SU-DHL-6 (cell line): ENCODE measurements around the gene STIMATE.

Source experiments
- H2AFZ ChIP-seq: fragments of 200-600 bp; sonication (generic); 2 replicates; pipeline ENCODE4 v1.6.1; 2014; ENCODE audit warnings: low read depth, mild to moderate bottlenecking, moderate library complexity, mixed read lengths, antibody characterized with exemption, low read length; ENCODE audit not compliant: severe bottlenecking
- H3F3A ChIP-seq: fragments of 200-600 bp; shearing (Covaris generic); 2 replicates; pipeline ENCODE4 v1.6.0; 2016; ENCODE audit warnings: antibody characterized with exemption, mild to moderate bottlenecking; ENCODE audit not compliant: insufficient read depth
- H3K27ac ChIP-seq: fragments of 200-600 bp; sonication (generic); 2 replicates; pipeline ENCODE4 v1.5.1; 2016; ENCODE audit warnings: low read depth, mild to moderate bottlenecking, low read length, moderate library complexity, mixed read lengths
- H3K27me3 ChIP-seq: fragments of 200-600 bp; sonication (generic), shearing (Covaris generic); 2 replicates; pipeline ENCODE4 v1.6.0; 2014; ENCODE audit warnings: mild to moderate bottlenecking, low read length
- H3K36me3 ChIP-seq: fragments of 200-600 bp; sonication (generic); 2 replicates; pipeline ENCODE4 v1.6.1; 2014; ENCODE audit warnings: mild to moderate bottlenecking, low read length, mixed read lengths
- H3K4me2 ChIP-seq: fragments of 300-600, 200-600 bp; shearing (Covaris generic), sonication (generic); 2 replicates; pipeline ENCODE4 v1.6.0; 2014; ENCODE audit warnings: low read length, low read depth, mild to moderate bottlenecking; ENCODE audit not compliant: poor library complexity, severe bottlenecking
- H3K4me3 ChIP-seq: fragments of 200-600 bp; sonication (generic); 2 replicates; pipeline ENCODE4 v1.5.1; 2014; ENCODE audit warnings: antibody characterized with exemption, low read length, mild to moderate bottlenecking, mixed read lengths; ENCODE audit not compliant: insufficient read depth, poor library complexity, severe bottlenecking
- H3K79me2 ChIP-seq: fragments of 200-600 bp; sonication (generic); 2 replicates; pipeline ENCODE4 v1.6.1; 2014; ENCODE audit warnings: mild to moderate bottlenecking, low read length, moderate library complexity; ENCODE audit not compliant: insufficient read depth
- H3K9ac ChIP-seq: fragments of 200-600 bp; sonication (generic); 2 replicates; pipeline ENCODE4 v1.7.0; 2014; ENCODE audit warnings: mild to moderate bottlenecking, low read length
- H3K9me2 ChIP-seq: fragments of 200-600 bp; sonication (generic); replicated peaks from 2 replicates; pipeline ENCODE4 v1.6.1; 2014; ENCODE audit warnings: low read length; ENCODE audit not compliant: insufficient read depth
- H3K9me3 ChIP-seq: fragments of 200-600 bp; sonication (generic); 2 replicates; pipeline ENCODE4 v1.6.1; 2014; ENCODE audit warnings: low read length, mixed read lengths; ENCODE audit not compliant: insufficient read depth
- H4K20me1 ChIP-seq: fragments of 200-600 bp; sonication (generic); 2 replicates; pipeline ENCODE4 v1.6.1; 2014; ENCODE audit warnings: low read depth, mild to moderate bottlenecking, antibody characterized with exemption, low read length, moderate library complexity, mixed read lengths
- EZH2phosphoT487 ChIP-seq: fragments of 200-600 bp; sonication (generic), shearing (Covaris generic); conservative IDR thresholded peaks from 2 replicates; pipeline ENCODE4 v1.6.1; 2018; ENCODE audit warnings: mild to moderate bottlenecking, antibody characterized with exemption, low read length, moderate library complexity, mixed read lengths
- TF ChIP-seq, protein P1 (sequence below): fragments of 200-600 bp; sonication (generic); IDR thresholded peaks from one replicate; pipeline ENCODE4 v1.5.1; 2017; ENCODE audit warnings: antibody characterized with exemption, mild to moderate bottlenecking, low read length, moderate library complexity; ENCODE audit not compliant: insufficient read depth, poor library complexity, severe bottlenecking

STIMATE gene

DNA sequence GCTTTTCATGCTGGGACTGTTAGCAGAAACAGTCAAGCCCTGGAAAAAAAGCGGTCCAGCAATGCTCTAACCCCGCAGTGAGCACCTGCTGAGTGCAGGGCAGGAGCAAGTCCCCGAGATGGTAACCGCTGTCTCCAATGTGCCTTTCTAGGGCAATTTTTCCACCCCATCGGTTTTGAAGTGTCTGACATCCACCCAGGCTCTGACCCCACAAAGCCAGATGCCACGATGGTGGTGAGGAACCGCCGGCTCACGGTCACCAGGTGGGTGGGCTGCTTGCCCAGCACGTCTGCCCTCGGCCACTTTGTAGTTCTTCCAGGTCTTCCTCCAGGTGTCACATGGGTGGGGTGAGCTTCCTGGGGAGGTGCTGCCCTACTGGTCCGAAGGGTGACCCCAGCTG lies 106.0 kb downstream of the STIMATE start:
- no peaks in the 10 kb centered on the region for H4K20me1 ChIP-seq
- H3K4me3 ChIP-seq, result no peak overlapping the region
- TF ChIP-seq, protein P1, sequence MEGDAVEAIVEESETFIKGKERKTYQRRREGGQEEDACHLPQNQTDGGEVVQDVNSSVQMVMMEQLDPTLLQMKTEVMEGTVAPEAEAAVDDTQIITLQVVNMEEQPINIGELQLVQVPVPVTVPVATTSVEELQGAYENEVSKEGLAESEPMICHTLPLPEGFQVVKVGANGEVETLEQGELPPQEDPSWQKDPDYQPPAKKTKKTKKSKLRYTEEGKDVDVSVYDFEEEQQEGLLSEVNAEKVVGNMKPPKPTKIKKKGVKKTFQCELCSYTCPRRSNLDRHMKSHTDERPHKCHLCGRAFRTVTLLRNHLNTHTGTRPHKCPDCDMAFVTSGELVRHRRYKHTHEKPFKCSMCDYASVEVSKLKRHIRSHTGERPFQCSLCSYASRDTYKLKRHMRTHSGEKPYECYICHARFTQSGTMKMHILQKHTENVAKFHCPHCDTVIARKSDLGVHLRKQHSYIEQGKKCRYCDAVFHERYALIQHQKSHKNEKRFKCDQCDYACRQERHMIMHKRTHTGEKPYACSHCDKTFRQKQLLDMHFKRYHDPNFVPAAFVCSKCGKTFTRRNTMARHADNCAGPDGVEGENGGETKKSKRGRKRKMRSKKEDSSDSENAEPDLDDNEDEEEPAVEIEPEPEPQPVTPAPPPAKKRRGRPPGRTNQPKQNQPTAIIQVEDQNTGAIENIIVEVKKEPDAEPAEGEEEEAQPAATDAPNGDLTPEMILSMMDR, result no peak
- TF ChIP-seq EZH2phosphoT487, result no peak
- H3F3A ChIP-seq, result no peaks in the 10 kb centered on the region
- H2AFZ ChIP-seq, result no peak overlapping the region
- H3K9me3 ChIP-seq, result no peaks in the 10 kb centered on the region
- no peak overlapping the region for H3K4me2 ChIP-seq
- no peaks in the 10 kb centered on the region for H3K79me2 ChIP-seq
- H3K27me3 ChIP-seq, result no peaks in the 10 kb centered on the region
- H3K9me2 ChIP-seq, result no peaks in the 10 kb centered on the region
- no peak overlapping the region for H3K9ac ChIP-seq
- H3K27ac ChIP-seq, result no peak overlapping the region
- no peaks in the 10 kb centered on the region for H3K36me3 ChIP-seq

DNA sequence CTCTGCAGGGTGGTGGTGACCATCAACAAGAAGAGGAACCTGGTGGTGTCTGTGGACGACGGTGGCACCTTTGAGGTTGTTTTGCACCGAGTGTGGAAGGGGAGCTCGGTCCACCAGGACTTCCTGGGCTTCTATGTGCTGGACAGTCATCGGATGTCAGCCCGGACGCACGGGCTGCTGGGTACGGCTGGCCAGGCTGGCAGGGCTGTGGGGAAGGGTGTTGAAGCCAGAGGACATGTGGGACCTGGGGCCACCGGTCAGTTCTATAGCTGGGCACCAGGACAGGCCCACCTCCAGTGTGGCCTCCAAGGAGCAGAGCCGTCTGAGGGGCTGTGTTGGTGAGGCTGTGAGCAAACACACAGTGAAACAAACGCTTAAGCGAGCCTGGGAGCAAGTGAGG lies 106.6 kb downstream of the STIMATE start:
- Histone ChIP-seq H4K20me1 (no peaks in the 10 kb centered on the region), H3K79me2 (no peaks in the 10 kb centered on the region), H3K9me3 (no peaks in the 10 kb centered on the region), H3K9ac (no peak overlapping the region), H3K4me3 (no peak overlapping the region), H2AFZ (no peak overlapping the region), H3K27ac (no peak overlapping the region), H3F3A (no peaks in the 10 kb centered on the region), H3K27me3 (no peaks in the 10 kb centered on the region), H3K9me2 (no peaks in the 10 kb centered on the region), H3K36me3 (no peaks in the 10 kb centered on the region), H3K4me2 (no peak overlapping the region)
- TF ChIP-seq EZH2phosphoT487, result no peak
- TF ChIP-seq, protein P1, result no peak

DNA sequence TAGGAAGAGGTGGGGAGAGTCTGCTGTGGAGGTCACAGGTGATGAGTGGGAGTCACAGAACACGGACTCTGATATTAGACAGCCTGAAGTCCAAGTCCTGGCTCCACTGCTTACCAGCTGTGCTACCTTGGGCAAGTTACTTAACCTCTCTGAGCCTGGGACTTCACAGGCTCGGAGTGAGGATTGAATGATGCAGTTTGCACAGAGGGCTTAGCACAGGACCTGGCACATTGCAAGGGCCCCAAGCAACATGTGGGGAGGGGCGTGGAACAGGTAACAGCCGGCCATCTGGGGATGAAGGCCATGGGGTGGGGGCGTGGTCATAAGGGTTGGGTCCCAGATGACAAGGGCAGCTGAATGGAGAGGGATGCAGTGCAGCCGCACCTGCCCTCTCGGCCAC lies 107.0 kb downstream of the STIMATE start:
- no peak overlapping the region for H3K27ac ChIP-seq

More for the DNA sequence above, 107.0 kb downstream of the STIMATE start:
- H3K36me3 ChIP-seq, result no peaks in the 10 kb centered on the region
- H3K9me3 ChIP-seq, result no peaks in the 10 kb centered on the region
- H3K27me3 ChIP-seq, result no peaks in the 10 kb centered on the region
- H4K20me1 ChIP-seq, result no peaks in the 10 kb centered on the region
- H3K9ac ChIP-seq, result no peak overlapping the region
- no peaks in the 10 kb centered on the region for H3K9me2 ChIP-seq
- no peak overlapping the region for H2AFZ ChIP-seq
- no peaks in the 10 kb centered on the region for H3K79me2 ChIP-seq
- H3F3A ChIP-seq, result no peaks in the 10 kb centered on the region
- TF ChIP-seq, protein P1, result no peak
- no peak for TF ChIP-seq EZH2phosphoT487
- H3K4me3 ChIP-seq, result no peak overlapping the region
- no peak overlapping the region for H3K4me2 ChIP-seq
